HCT116 (cell line): Measurements from ENCODE around the gene SLC19A1. TPM values are rescaled to one million over a fixed set of nuclear protein-coding genes. Genes with fewer than 3 reads are reported as not detected.

Experiments used
- ATAC-seq: fragments of 200-7000 bp; cut with Tn5 transposase; 2 replicates; pipeline ENCODE4 v1.9.1; 2020; ENCODE audit warnings: mild to moderate bottlenecking, moderate library complexity
- BruUV-seq: library from RNA; stranded (reverse); fragments of 400-500 nt; replicated peaks from 2 replicates; lab custom pipeline; 2021; lab: Mats Ljungman, UMichigan
- CTCF ChIA-PET: fragments of 300-600 bp; sonication (Branson Sonifier 250); formaldehyde crosslinking; loops from one replicate; lab custom pipeline; 2021; ENCODE audit warnings: antibody characterized with exemption; lab: Charles Lee
- POLR2A ChIA-PET: fragments of 300-600, 350-600 bp; sonication (Branson Sonifier 250); formaldehyde crosslinking; loops from one replicate; lab custom pipeline; 2021; ENCODE audit warnings: antibody characterized with exemption; lab: Charles Lee
- RAD21 ChIA-PET, 2 experiments: fragments of 300-600 bp; sonication (Branson Sonifier 250); formaldehyde crosslinking; loops; one replicate each; lab custom pipeline; 2023; ENCODE audit warnings: low total read pairs in 2 of 2; ENCODE audit not compliant: uncharacterized antibody in 2 of 2, unreplicated experiment in 2 of 2, low non-redundant PET in 1 of 2; lab: Charles Lee
- DNase-seq: peaks from one replicate; pipeline ENCODE4 v3.0.0-alpha.2; 2010; ENCODE audit warnings: low read depth, low spot score
- H2AFZ ChIP-seq: fragments of 200-600 bp; shearing (Covaris generic), sonication (generic); 2 replicates; pipeline ENCODE4 v1.6.1; 2017; ENCODE audit warnings: low read depth, mixed run types, mixed read lengths, antibody characterized with exemption, low read length; ENCODE audit not compliant: poor library complexity, severe bottlenecking
- H3K27ac ChIP-seq: 2 replicates; pipeline ENCODE4 v1.5.1; 2012; ENCODE audit warnings: low read depth, low read length
- H3K27me3 ChIP-seq: fragments of 200-600 bp; sonication (generic); 2 replicates; pipeline ENCODE4 v1.6.1; 2016; ENCODE audit warnings: mixed run types, low read length, mixed read lengths; ENCODE audit not compliant: insufficient read depth
- H3K36me3 ChIP-seq, 2 experiments: fragments of 200-500 bp in 1 of 2; fragments of 200-600 bp in 1 of 2; sonication (Bioruptor generic) in 1 of 2; sonication (generic) in 1 of 2; 2 replicates each; pipeline versions ENCODE4 v1.5.1 to v1.6.1; 2014 to 2016; ENCODE audit warnings: low read length in 2 of 2, inconsistent platforms in 1 of 2, mixed read lengths in 1 of 2, mixed run types in 1 of 2; ENCODE audit not compliant: insufficient read depth in 2 of 2, control insufficient read depth in 1 of 2
- H3K4me1 ChIP-seq, 2 experiments: fragments of 200-600 bp in 1 of 2; sonication (generic) in 1 of 2; 2 replicates each; pipeline versions ENCODE4 v1.5.1 to v1.6.1; 2012 to 2017; ENCODE audit warnings: low read length in 2 of 2, inconsistent platforms in 1 of 2, mild to moderate bottlenecking in 1 of 2, mixed read lengths in 1 of 2, mixed run types in 1 of 2, moderate library complexity in 1 of 2; ENCODE audit not compliant: insufficient read depth in 2 of 2, control insufficient read depth in 1 of 2
- H3K4me2 ChIP-seq: fragments of 200-600 bp; sonication (generic); 2 replicates; pipeline ENCODE4 v1.6.1; 2017; ENCODE audit warnings: mixed run types, low read length, mixed read lengths
- H3K4me3 ChIP-seq, 2 experiments: fragments of 200-600 bp in 1 of 2; sonication (generic) in 1 of 2; replicated peaks in 1 of 2; 2 replicates each; pipeline ENCODE4 v1.5.1; 2011 to 2016; ENCODE audit warnings: low read length in 2 of 2, control low read depth in 1 of 2, low read depth in 1 of 2, mild to moderate bottlenecking in 1 of 2, mixed read lengths in 1 of 2, mixed run types in 1 of 2
- H3K79me2 ChIP-seq: fragments of 200-600 bp; sonication (generic); 2 replicates; pipeline ENCODE4 v1.6.1; 2017; ENCODE audit warnings: mild to moderate bottlenecking, mixed run types, low read length, moderate library complexity, mixed read lengths; ENCODE audit not compliant: insufficient read depth
- H3K9ac ChIP-seq: fragments of 200-600 bp; sonication (generic); 2 replicates; pipeline ENCODE4 v1.6.1; 2016; ENCODE audit warnings: low read length, mixed read lengths
- H3K9me2 ChIP-seq: fragments of 200-600 bp; sonication (generic), shearing (Covaris generic); 2 replicates; pipeline ENCODE4 v1.6.1; 2017; ENCODE audit warnings: mixed run types, mild to moderate bottlenecking, moderate library complexity; ENCODE audit not compliant: insufficient read depth
- H3K9me3 ChIP-seq, 2 experiments: fragments of 200-500 bp in 1 of 2; fragments of 200-600 bp in 1 of 2; sonication (Bioruptor generic) in 1 of 2; sonication (generic) in 1 of 2; 2 replicates each; pipeline ENCODE4 v1.6.1; 2014 to 2017; ENCODE audit warnings: low read length in 2 of 2, mixed read lengths in 2 of 2, inconsistent platforms in 1 of 2, low read depth in 1 of 2, mild to moderate bottlenecking in 1 of 2, mixed run types in 1 of 2, moderate library complexity in 1 of 2; ENCODE audit not compliant: control insufficient read depth in 1 of 2, insufficient read depth in 1 of 2
- H4K20me1 ChIP-seq: fragments of 200-600 bp; sonication (generic), shearing (Covaris generic); 2 replicates; pipeline ENCODE4 v1.6.1; 2017; ENCODE audit warnings: mixed run types, mild to moderate bottlenecking, moderate library complexity; ENCODE audit not compliant: insufficient read depth
- CBX3 ChIP-seq: IDR thresholded peaks from 2 replicates; pipeline ENCODE4 v1.6.1; 2012; ENCODE audit warnings: low read depth
- CEBPB ChIP-seq: IDR thresholded peaks from 2 replicates; pipeline ENCODE4 v1.6.1; 2012; ENCODE audit warnings: low read depth
- EGR1 ChIP-seq: IDR thresholded peaks from 2 replicates; pipeline ENCODE4 v1.6.1; 2012; ENCODE audit warnings: low read depth
- ELF1 ChIP-seq: IDR thresholded peaks from 2 replicates; pipeline ENCODE4 v1.6.1; 2012; ENCODE audit warnings: low read depth, borderline replicate concordance
- EZH2 ChIP-seq: fragments of 200-600 bp; sonication (generic); IDR thresholded peaks from 2 replicates; pipeline ENCODE4 v1.6.1; 2017; ENCODE audit warnings: antibody characterized with exemption, mixed run types
- FOSL1 ChIP-seq: IDR thresholded peaks from 2 replicates; pipeline ENCODE4 v1.6.1; 2012; ENCODE audit warnings: low read depth
- POLR2A ChIP-seq: IDR thresholded peaks from 2 replicates; pipeline ENCODE4 v1.7.0; 2011; ENCODE audit warnings: borderline replicate concordance; ENCODE audit not compliant: insufficient read depth, insufficient read length; ENCODE audit errors: extremely low read depth
- SIN3A ChIP-seq: IDR thresholded peaks from 2 replicates; pipeline ENCODE4 v1.6.1; 2012; ENCODE audit warnings: low read depth
- SP1 ChIP-seq: IDR thresholded peaks from 2 replicates; pipeline ENCODE4 v1.6.1; 2012; ENCODE audit warnings: low read depth
- TCF7L2 ChIP-seq: IDR thresholded peaks from 2 replicates; pipeline ENCODE4 v1.7.0; 2011; ENCODE audit warnings: borderline replicate concordance, inconsistent platforms; ENCODE audit not compliant: insufficient read depth, insufficient read length; ENCODE audit errors: extremely low read depth
- YY1 ChIP-seq: IDR thresholded peaks from 2 replicates; pipeline ENCODE4 v1.6.1; 2011; ENCODE audit warnings: low read length, low read depth, moderate library complexity, mild to moderate bottlenecking; ENCODE audit not compliant: insufficient replicate concordance; ENCODE audit errors: extremely low read depth
- ZFX ChIP-seq: fragments of 450-650 bp; IDR thresholded peaks from 2 replicates; pipeline ENCODE4 v1.6.1; 2017
- ZNF274 ChIP-seq: fragments of 200-500 bp; sonication (Bioruptor generic); IDR thresholded peaks from 2 replicates; pipeline ENCODE4 v1.6.1; 2014; ENCODE audit warnings: mild to moderate bottlenecking, low read depth, low read length, inconsistent platforms
- intact Hi-C: fragments of 100-400 bp; cut with micrococcal nuclease; formaldehyde crosslinking; loops from 2 replicates; pipeline ENCODE4 v1.10.0; 2022
- total RNA-seq: library from RNA; stranded (reverse); gene quantifications from one replicate; pipeline ENCODE4 v1.2.1, GENCODE V29; 2021; ENCODE audit not compliant: unreplicated experiment
- TF ChIP-seq, protein P1 (sequence below): IDR thresholded peaks from 2 replicates; pipeline ENCODE4 v1.6.1; 2012; ENCODE audit warnings: low read depth
- TF ChIP-seq, protein P2 (sequence below): IDR thresholded peaks from 2 replicates; pipeline ENCODE4 v1.6.1; 2012
- TF ChIP-seq, protein P3 (sequence below), 3 experiments: fragments of 200-600 bp in 1 of 3; sonication (generic) in 1 of 3; IDR thresholded peaks in 2 of 3; conservative IDR thresholded peaks in 1 of 3; 2 replicates each; pipeline ENCODE4 v1.5.1; 2012 to 2017; ENCODE audit warnings: low read depth in 2 of 3, low read length in 2 of 3, antibody characterized with exemption in 1 of 3, borderline replicate concordance in 1 of 3, control low read depth in 1 of 3, mild to moderate bottlenecking in 1 of 3, mixed read lengths in 1 of 3, mixed run types in 1 of 3, moderate library complexity in 1 of 3; ENCODE audit not compliant: insufficient read depth in 1 of 3

The SLC19A1 gene
- total RNA-seq, 1 experiment from 2014 or later = 50.2 TPM

DNA sequence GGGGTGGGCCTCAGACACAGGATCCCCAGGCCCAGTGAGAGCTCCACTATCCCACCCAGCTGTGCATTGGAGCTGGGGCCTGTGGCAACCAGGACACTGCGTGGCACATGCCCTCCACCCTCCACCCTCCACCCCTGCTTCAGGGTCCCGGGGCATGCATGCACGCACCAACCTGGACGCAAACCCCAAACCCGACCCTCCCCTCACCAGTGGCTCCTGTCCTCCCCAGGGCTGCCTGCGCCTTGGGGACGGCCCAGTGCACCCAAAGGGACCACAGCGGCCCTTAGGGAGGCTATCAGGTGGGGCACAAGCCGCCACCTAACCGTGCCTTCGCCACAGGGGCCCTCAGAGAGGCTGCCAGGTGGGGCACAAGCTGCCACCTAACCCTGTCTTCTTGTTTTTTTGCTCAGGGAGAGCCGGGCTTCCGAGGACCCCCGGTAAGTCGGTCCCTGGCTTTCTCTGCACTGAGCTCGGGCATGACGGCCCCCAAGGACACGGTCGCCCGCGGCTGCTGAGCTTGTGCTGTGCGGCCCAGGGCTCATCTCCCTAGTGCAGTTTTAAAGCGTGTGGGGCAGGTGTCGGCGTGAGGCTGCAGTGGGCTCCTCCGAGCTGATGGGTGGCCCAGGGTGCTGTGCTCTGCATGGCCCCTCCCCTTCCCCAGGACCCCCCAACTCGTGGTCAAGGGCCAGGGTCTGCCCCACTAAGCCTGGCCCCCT, 47.9 kb downstream of the SLC19A1 start:
- Histone ChIP-seq H3K27ac (no peak overlapping the region), H3K36me3 (peaks cover 0 to 10% of the 10 kb centered on the region in 2 experiments; a peak in 2 of 4 replicates), H3K4me2 (no peak overlapping the region), H2AFZ (no peak overlapping the region), H3K9me2 (no peaks in the 10 kb centered on the region), H3K4me3 (no peak overlapping the region), H3K9me3 (no peaks in the 10 kb centered on the region), H3K27me3 (no peaks in the 10 kb centered on the region), H3K79me2 (no peaks in the 10 kb centered on the region), H3K9ac (no peak overlapping the region), H3K4me1 (no peaks in the 10 kb centered on the region), H4K20me1 (no peaks in the 10 kb centered on the region)
- ChIA-PET CTCF (no interaction called here), POLR2A (no interaction called here), RAD21 (no interaction called here)
- DNase-seq = no peak
- intact Hi-C loops = no loop called here
- TF ChIP-seq CBX3 = no peak
- TF ChIP-seq, protein P1, sequence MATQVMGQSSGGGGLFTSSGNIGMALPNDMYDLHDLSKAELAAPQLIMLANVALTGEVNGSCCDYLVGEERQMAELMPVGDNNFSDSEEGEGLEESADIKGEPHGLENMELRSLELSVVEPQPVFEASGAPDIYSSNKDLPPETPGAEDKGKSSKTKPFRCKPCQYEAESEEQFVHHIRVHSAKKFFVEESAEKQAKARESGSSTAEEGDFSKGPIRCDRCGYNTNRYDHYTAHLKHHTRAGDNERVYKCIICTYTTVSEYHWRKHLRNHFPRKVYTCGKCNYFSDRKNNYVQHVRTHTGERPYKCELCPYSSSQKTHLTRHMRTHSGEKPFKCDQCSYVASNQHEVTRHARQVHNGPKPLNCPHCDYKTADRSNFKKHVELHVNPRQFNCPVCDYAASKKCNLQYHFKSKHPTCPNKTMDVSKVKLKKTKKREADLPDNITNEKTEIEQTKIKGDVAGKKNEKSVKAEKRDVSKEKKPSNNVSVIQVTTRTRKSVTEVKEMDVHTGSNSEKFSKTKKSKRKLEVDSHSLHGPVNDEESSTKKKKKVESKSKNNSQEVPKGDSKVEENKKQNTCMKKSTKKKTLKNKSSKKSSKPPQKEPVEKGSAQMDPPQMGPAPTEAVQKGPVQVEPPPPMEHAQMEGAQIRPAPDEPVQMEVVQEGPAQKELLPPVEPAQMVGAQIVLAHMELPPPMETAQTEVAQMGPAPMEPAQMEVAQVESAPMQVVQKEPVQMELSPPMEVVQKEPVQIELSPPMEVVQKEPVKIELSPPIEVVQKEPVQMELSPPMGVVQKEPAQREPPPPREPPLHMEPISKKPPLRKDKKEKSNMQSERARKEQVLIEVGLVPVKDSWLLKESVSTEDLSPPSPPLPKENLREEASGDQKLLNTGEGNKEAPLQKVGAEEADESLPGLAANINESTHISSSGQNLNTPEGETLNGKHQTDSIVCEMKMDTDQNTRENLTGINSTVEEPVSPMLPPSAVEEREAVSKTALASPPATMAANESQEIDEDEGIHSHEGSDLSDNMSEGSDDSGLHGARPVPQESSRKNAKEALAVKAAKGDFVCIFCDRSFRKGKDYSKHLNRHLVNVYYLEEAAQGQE = no peak
- TF ChIP-seq, protein P2, sequence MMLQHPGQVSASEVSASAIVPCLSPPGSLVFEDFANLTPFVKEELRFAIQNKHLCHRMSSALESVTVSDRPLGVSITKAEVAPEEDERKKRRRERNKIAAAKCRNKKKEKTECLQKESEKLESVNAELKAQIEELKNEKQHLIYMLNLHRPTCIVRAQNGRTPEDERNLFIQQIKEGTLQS = no peak
- no peak for TF ChIP-seq YY1
- TF ChIP-seq, protein P3, sequence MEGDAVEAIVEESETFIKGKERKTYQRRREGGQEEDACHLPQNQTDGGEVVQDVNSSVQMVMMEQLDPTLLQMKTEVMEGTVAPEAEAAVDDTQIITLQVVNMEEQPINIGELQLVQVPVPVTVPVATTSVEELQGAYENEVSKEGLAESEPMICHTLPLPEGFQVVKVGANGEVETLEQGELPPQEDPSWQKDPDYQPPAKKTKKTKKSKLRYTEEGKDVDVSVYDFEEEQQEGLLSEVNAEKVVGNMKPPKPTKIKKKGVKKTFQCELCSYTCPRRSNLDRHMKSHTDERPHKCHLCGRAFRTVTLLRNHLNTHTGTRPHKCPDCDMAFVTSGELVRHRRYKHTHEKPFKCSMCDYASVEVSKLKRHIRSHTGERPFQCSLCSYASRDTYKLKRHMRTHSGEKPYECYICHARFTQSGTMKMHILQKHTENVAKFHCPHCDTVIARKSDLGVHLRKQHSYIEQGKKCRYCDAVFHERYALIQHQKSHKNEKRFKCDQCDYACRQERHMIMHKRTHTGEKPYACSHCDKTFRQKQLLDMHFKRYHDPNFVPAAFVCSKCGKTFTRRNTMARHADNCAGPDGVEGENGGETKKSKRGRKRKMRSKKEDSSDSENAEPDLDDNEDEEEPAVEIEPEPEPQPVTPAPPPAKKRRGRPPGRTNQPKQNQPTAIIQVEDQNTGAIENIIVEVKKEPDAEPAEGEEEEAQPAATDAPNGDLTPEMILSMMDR (IDR thresholded peaks at IDR 0.05 in 2 of 3, conservative IDR thresholded peaks at IDR 0.05 in 1 of 3; ENCODE audit: borderline replicate concordance in 1 of 3, insufficient read depth in 1 of 3, low read depth in 2 of 3, low read length in 2 of 3) = no peak
- no peak for TF ChIP-seq TCF7L2
- no peak for TF ChIP-seq POLR2A
- TF ChIP-seq SIN3A = no peak
- no peak for TF ChIP-seq FOSL1
- no peak for TF ChIP-seq SP1
- no peak for TF ChIP-seq ZNF274
- TF ChIP-seq EGR1 = no peak
- no peak for TF ChIP-seq ELF1
- TF ChIP-seq CEBPB = no peak
- TF ChIP-seq EZH2 = no peak
- no peak for TF ChIP-seq ZFX
- BruUV-seq = no TSS peak
- ATAC-seq = no peak
